GM12864 (cell line): ENCODE data around the gene SPATC1L.

ENCODE experiments used
- DNase-seq: peaks from one replicate; pipeline ENCODE4 v3.0.0-alpha.2; 2011; ENCODE audit warnings: low read depth
- H3K4me3 ChIP-seq: 2 replicates; pipeline ENCODE4 v1.5.1; 2011; ENCODE audit warnings: mild to moderate bottlenecking, low read depth, low read length, control low read depth
- CTCF ChIP-seq: IDR thresholded peaks from 2 replicates; pipeline ENCODE4 v1.5.1; 2011; ENCODE audit warnings: low read depth, mild to moderate bottlenecking, moderate library complexity, low read length, control low read depth, inconsistent platforms; ENCODE audit errors: missing control alignments

The SPATC1L gene

GRCh38 chr21:46122758-46123683 lies 61.2 kb downstream of the SPATC1L start:
- no peak for DNase-seq
- H3K4me3 ChIP-seq: no peak overlapping the region
- no peak for TF ChIP-seq CTCF

GRCh38 chr21:46122237-46122671 lies 62.0 kb downstream of the SPATC1L start:
- no peak for TF ChIP-seq CTCF
- DNase-seq: no peak

GRCh38 chr21:46121286-46122221 lies 62.7 kb downstream of the SPATC1L start:
- no peak for DNase-seq
- no peak overlapping the region for H3K4me3 ChIP-seq
- TF ChIP-seq CTCF: no peak

More at GRCh38 chr21:46122237-46122671, 62.0 kb downstream of the SPATC1L start:
- H3K4me3 ChIP-seq: no peak overlapping the region

- H3K4me3 ChIP-seq: no peak overlapping the region
- TF ChIP-seq CTCF: no peak
- DNase-seq: no peak
Measured at GRCh38 chr21:46120301-46121285, 63.7 kb downstream of the SPATC1L start.

GRCh38 chr21:46119637-46120271 lies 64.5 kb downstream of the SPATC1L start:
- TF ChIP-seq CTCF: no peak
- no peak overlapping the region for H3K4me3 ChIP-seq
- DNase-seq: no peak
